Loucy (cell line): ENCODE measurements around the gene CCR5AS.

Experiments
- H2AFZ ChIP-seq: fragments of 200-600 bp; sonication (generic); 2 replicates; pipeline ENCODE4 v1.6.0; 2016; ENCODE audit warnings: antibody characterized with exemption, mild to moderate bottlenecking, low read length, moderate library complexity
- H3F3A ChIP-seq: fragments of 200-600 bp; 2 replicates; pipeline ENCODE4 v1.6.0; 2016; ENCODE audit warnings: antibody characterized with exemption, low read depth, mild to moderate bottlenecking
- H3K27me3 ChIP-seq: fragments of 200-600 bp; sonication (generic); 2 replicates; pipeline ENCODE4 v1.6.1; 2014; ENCODE audit warnings: low read length, mild to moderate bottlenecking; ENCODE audit not compliant: insufficient read depth, poor library complexity, severe bottlenecking
- H3K36me3 ChIP-seq: fragments of 200-600 bp; sonication (generic); 2 replicates; pipeline ENCODE4 v1.6.1; 2016; ENCODE audit warnings: low read length; ENCODE audit not compliant: insufficient read depth
- H3K4me1 ChIP-seq: fragments of 200-600 bp; sonication (generic); 2 replicates; pipeline ENCODE4 v1.5.1; 2014; ENCODE audit warnings: low read length, mild to moderate bottlenecking; ENCODE audit not compliant: insufficient read depth, poor library complexity, severe bottlenecking
- H3K4me2 ChIP-seq: fragments of 200-600 bp; sonication (generic); 2 replicates; pipeline ENCODE4 v1.6.0; 2014; ENCODE audit warnings: antibody characterized with exemption, low read length, low read depth, mild to moderate bottlenecking; ENCODE audit not compliant: poor library complexity, severe bottlenecking
- H3K4me3 ChIP-seq: fragments of 200-600 bp; sonication (generic); 2 replicates; pipeline ENCODE4 v1.5.1; 2014; ENCODE audit warnings: low read length, mild to moderate bottlenecking, mixed read lengths; ENCODE audit not compliant: poor library complexity, severe bottlenecking
- H3K79me2 ChIP-seq: fragments of 200-600 bp; sonication (generic); 2 replicates; pipeline ENCODE4 v1.6.1; 2014; ENCODE audit warnings: low read length; ENCODE audit not compliant: insufficient read depth
- H3K9ac ChIP-seq: fragments of 200-600 bp; sonication (generic); 2 replicates; pipeline ENCODE4 v1.6.0; 2014; ENCODE audit warnings: mild to moderate bottlenecking, low read depth, low read length, moderate library complexity; ENCODE audit not compliant: poor library complexity, severe bottlenecking
- H3K9me2 ChIP-seq: fragments of 200-600 bp; sonication (generic); replicated peaks from 2 replicates; pipeline ENCODE4 v1.6.1; 2016; ENCODE audit warnings: low read depth, low read length, mixed read lengths
- H3K9me3 ChIP-seq: fragments of 200-600 bp; sonication (generic); 2 replicates; pipeline ENCODE4 v1.6.1; 2014; ENCODE audit warnings: mild to moderate bottlenecking, antibody characterized with exemption, low read length, low read depth; ENCODE audit not compliant: insufficient read depth
- H4K20me1 ChIP-seq: fragments of 200-600 bp; sonication (generic); 2 replicates; pipeline ENCODE4 v1.6.0; 2014; ENCODE audit warnings: antibody characterized with exemption, low read length, mild to moderate bottlenecking; ENCODE audit not compliant: insufficient read depth, poor library complexity, severe bottlenecking
- CTCF ChIP-seq: fragments of 200-600 bp; sonication (generic); conservative IDR thresholded peaks from 2 replicates; pipeline ENCODE4 v1.5.1; 2014; ENCODE audit warnings: mild to moderate bottlenecking, antibody characterized with exemption, low read length
- EZH2phosphoT487 ChIP-seq: fragments of 200-600 bp; IDR thresholded peaks from 2 replicates; pipeline ENCODE4 v1.6.1; 2018; ENCODE audit warnings: antibody characterized with exemption, mild to moderate bottlenecking, moderate library complexity, borderline replicate concordance

The CCR5AS gene

GRCh38 chr3:46423588-46423987 is 16.7 kb upstream of the CCR5AS start:
- H3K36me3 ChIP-seq, result no peaks in the 10 kb centered on the region
- no peaks in the 10 kb centered on the region for H3K27me3 ChIP-seq
- no peak overlapping the region for H3K4me2 ChIP-seq
- no peaks in the 10 kb centered on the region for H3K9me3 ChIP-seq
- no peaks in the 10 kb centered on the region for H3K79me2 ChIP-seq
- 0 out of 2 replicates have a peak, but pooled peaks cover 2% of the 10 kb centered on the region for H3F3A ChIP-seq
- H4K20me1 ChIP-seq, result no peaks in the 10 kb centered on the region
- no peak overlapping the region for H2AFZ ChIP-seq
- H3K9me2 ChIP-seq, result no peaks in the 10 kb centered on the region
- no peak overlapping the region for H3K4me3 ChIP-seq
- TF ChIP-seq CTCF (no peak), EZH2phosphoT487 (no peak)
- no peak overlapping the region for H3K9ac ChIP-seq
- H3K4me1 ChIP-seq, result peaks cover 22% of the 10 kb centered on the region

- H3K9me2 ChIP-seq, result no peaks in the 10 kb centered on the region
- H3K9ac ChIP-seq, result no peak overlapping the region
- no peaks in the 10 kb centered on the region for H4K20me1 ChIP-seq
- TF ChIP-seq EZH2phosphoT487 (no peak), CTCF (no peak)
- no peaks in the 10 kb centered on the region for H3K27me3 ChIP-seq
- no peak overlapping the region for H2AFZ ChIP-seq
- H3K9me3 ChIP-seq, result no peaks in the 10 kb centered on the region
- no peaks in the 10 kb centered on the region for H3K36me3 ChIP-seq
- no peaks in the 10 kb centered on the region for H3F3A ChIP-seq
- H3K4me1 ChIP-seq, result peaks cover 22% of the 10 kb centered on the region
- H3K4me2 ChIP-seq, result no peak overlapping the region
- H3K79me2 ChIP-seq, result no peaks in the 10 kb centered on the region
- no peak overlapping the region for H3K4me3 ChIP-seq
Measured at GRCh38 chr3:46422617-46423016, 15.8 kb upstream of the CCR5AS start.

- no peaks in the 10 kb centered on the region for H3F3A ChIP-seq
- H3K79me2 ChIP-seq, result no peaks in the 10 kb centered on the region
- TF ChIP-seq CTCF (no peak), EZH2phosphoT487 (no peak)
- H3K4me3 ChIP-seq, result no peak overlapping the region
- H3K36me3 ChIP-seq, result no peaks in the 10 kb centered on the region
- no peaks in the 10 kb centered on the region for H3K9me3 ChIP-seq
- no peak overlapping the region for H3K4me2 ChIP-seq
- no peaks in the 10 kb centered on the region for H3K27me3 ChIP-seq
- no peak overlapping the region for H2AFZ ChIP-seq
- no peak overlapping the region for H3K9ac ChIP-seq
- no peaks in the 10 kb centered on the region for H3K9me2 ChIP-seq
- no peaks in the 10 kb centered on the region for H4K20me1 ChIP-seq
- peaks cover 17% of the 10 kb centered on the region for H3K4me1 ChIP-seq
Measured at GRCh38 chr3:46420931-46421330, 14.1 kb upstream of the CCR5AS start.
